IMR-90 (cell line): ENCODE measurements around the gene GPC5. TPM values are rescaled to one million over a fixed set of nuclear protein-coding genes. Genes with fewer than 3 reads are reported as not detected.

Source experiments
- ATAC-seq: fragments of 200-7000 bp; cut with Tn5 transposase; 2 replicates; pipeline ENCODE4 v1.9.1; 2020; ENCODE audit warnings: low read depth, mild to moderate bottlenecking, moderate library complexity
- BruUV-seq: library from RNA; stranded (reverse); fragments of 400-500 nt; replicated peaks from 2 replicates; lab custom pipeline; 2021; lab: Mats Ljungman, UMichigan
- CTCF ChIA-PET: fragments of 300-600 bp; formaldehyde crosslinking; extraction: SDS; loops from one replicate; lab custom pipeline; 2021; ENCODE audit warnings: antibody characterized with exemption; lab: Yijun Ruan, JAX
- POLR2A ChIA-PET: fragments of 300-600 bp; sonication (Branson Sonifier 250); formaldehyde crosslinking; loops from one replicate; lab custom pipeline; 2022; ENCODE audit warnings: antibody characterized with exemption; ENCODE audit not compliant: unreplicated experiment; lab: Charles Lee
- DNase-seq: peaks from one replicate; pipeline ENCODE4 v3.0.0; 2013
- H2AFZ ChIP-seq: replicated peaks from 2 replicates; pipeline ENCODE3; 2013; ENCODE audit warnings: low read length, mild to moderate bottlenecking; ENCODE audit not compliant: poor library complexity
- H2AK5ac ChIP-seq: 2 replicates; pipeline ENCODE4 v1.6.1; 2013; ENCODE audit warnings: low read depth, low read length, inconsistent platforms
- H2AK9ac ChIP-seq: replicated peaks from 2 replicates; pipeline ENCODE3; 2013; ENCODE audit warnings: mild to moderate bottlenecking, low read depth, low read length, moderate library complexity; ENCODE audit not compliant: poor library complexity
- H2BK120ac ChIP-seq: 2 replicates; pipeline ENCODE4 v1.6.1; 2013; ENCODE audit warnings: low read depth, low read length, inconsistent platforms
- H2BK15ac ChIP-seq: 3 replicates; pipeline ENCODE4 v1.6.1; 2013; ENCODE audit warnings: low read depth, low read length, inconsistent platforms
- H2BK20ac ChIP-seq: 2 replicates; pipeline ENCODE4 v1.6.1; 2013; ENCODE audit warnings: low read depth, mild to moderate bottlenecking, inconsistent platforms, low read length, moderate library complexity
- H2BK5ac ChIP-seq: 2 replicates; pipeline ENCODE4 v1.6.1; 2013; ENCODE audit warnings: mild to moderate bottlenecking, low read depth, low read length, inconsistent platforms; ENCODE audit not compliant: poor library complexity, severe bottlenecking
- H3K14ac ChIP-seq: replicated peaks from 2 replicates; pipeline ENCODE4 v1.6.1; 2013; ENCODE audit warnings: low read depth, low read length, inconsistent platforms
- H3K18ac ChIP-seq: 2 replicates; pipeline ENCODE4 v1.6.1; 2013; ENCODE audit warnings: low read depth, low read length, control low read depth
- H3K23ac ChIP-seq: 2 replicates; pipeline ENCODE4 v1.6.1; 2013; ENCODE audit warnings: low read depth, low read length, inconsistent platforms
- H3K27ac ChIP-seq: 2 replicates; pipeline ENCODE4 v1.5.1; 2013; ENCODE audit warnings: mild to moderate bottlenecking, control low read depth, low read length; ENCODE audit not compliant: insufficient read depth
- H3K27me3 ChIP-seq: 2 replicates; pipeline ENCODE4 v1.6.1; 2013; ENCODE audit warnings: low read length; ENCODE audit not compliant: control insufficient read depth, insufficient read depth
- H3K36me3 ChIP-seq: 2 replicates; pipeline ENCODE4 v1.6.1; 2013; ENCODE audit warnings: low read length, mixed read lengths; ENCODE audit not compliant: control insufficient read depth, insufficient read depth
- H3K4ac ChIP-seq: 2 replicates; pipeline ENCODE4 v1.6.1; 2013; ENCODE audit warnings: low read depth, low read length, inconsistent platforms
- H3K4me1 ChIP-seq: 2 replicates; pipeline ENCODE4 v1.6.1; 2013; ENCODE audit warnings: low read length, mixed read lengths; ENCODE audit not compliant: control insufficient read depth, insufficient read depth
- H3K4me2 ChIP-seq: 2 replicates; pipeline ENCODE4 v1.6.1; 2013; ENCODE audit warnings: low read depth, mild to moderate bottlenecking, control low read depth, low read length, moderate library complexity
- H3K4me3 ChIP-seq: 2 replicates; pipeline ENCODE4 v1.5.1; 2013; ENCODE audit warnings: low read depth, mild to moderate bottlenecking, control low read depth, low read length, moderate library complexity; ENCODE audit not compliant: insufficient read depth
- H3K56ac ChIP-seq: 2 replicates; pipeline ENCODE4 v1.6.1; 2013; ENCODE audit warnings: low read length, inconsistent platforms; ENCODE audit not compliant: insufficient read depth; ENCODE audit errors: extremely low read depth
- H3K79me1 ChIP-seq, 2 experiments: 2 replicates each; pipeline ENCODE4 v1.6.1; 2013; ENCODE audit warnings: low read length in 2 of 2, inconsistent platforms in 1 of 2, low read depth in 1 of 2
- H3K9ac ChIP-seq: 2 replicates; pipeline ENCODE4 v1.6.1; 2013; ENCODE audit warnings: low read depth, low read length, control low read depth
- H3K9me1 ChIP-seq: 2 replicates; pipeline ENCODE4 v1.6.1; 2013; ENCODE audit warnings: low read length, inconsistent platforms; ENCODE audit not compliant: insufficient read depth
- H3K9me3 ChIP-seq: 2 replicates; pipeline ENCODE4 v1.6.1; 2013; ENCODE audit warnings: low read length; ENCODE audit not compliant: control insufficient read depth, insufficient read depth
- H4K20me1 ChIP-seq: 2 replicates; pipeline ENCODE4 v1.6.1; 2013; ENCODE audit warnings: low read length, inconsistent platforms; ENCODE audit not compliant: insufficient read depth
- H4K5ac ChIP-seq: 2 replicates; pipeline ENCODE4 v1.6.1; 2013; ENCODE audit warnings: mild to moderate bottlenecking, low read depth, low read length, control low read depth
- H4K8ac ChIP-seq, 2 experiments: 2 replicates each; pipeline ENCODE4 v1.6.1; 2013; ENCODE audit warnings: low read depth in 2 of 2, low read length in 2 of 2, control low read depth in 1 of 2, inconsistent platforms in 1 of 2
- H4K91ac ChIP-seq: 2 replicates; pipeline ENCODE4 v1.6.1; 2013; ENCODE audit warnings: low read depth, low read length, inconsistent platforms; ENCODE audit not compliant: insufficient read depth
- BHLHE40 ChIP-seq: fragments of 150-350 bp; IDR thresholded peaks from 2 replicates; pipeline ENCODE4 v1.6.1; 2016; ENCODE audit warnings: mild to moderate bottlenecking, low read depth, low read length
- CEBPB ChIP-seq: IDR thresholded peaks from 2 replicates; pipeline ENCODE4 v1.6.1; 2012; ENCODE audit warnings: low read depth, low read length, improper control_type of control experiment
- CHD1 ChIP-seq: IDR thresholded peaks from 2 replicates; pipeline ENCODE4 v1.6.1; 2012; ENCODE audit warnings: low read depth, low read length, improper control_type of control experiment
- FOS ChIP-seq: fragments of 150-350 bp; IDR thresholded peaks from 2 replicates; pipeline ENCODE4 v1.6.1; 2016; ENCODE audit warnings: low read depth, low read length
- MAFK ChIP-seq: IDR thresholded peaks from 2 replicates; pipeline ENCODE4 v1.6.1; 2012; ENCODE audit warnings: low read depth, low read length, improper control_type of control experiment
- MAZ ChIP-seq: IDR thresholded peaks from 2 replicates; pipeline ENCODE4 v1.6.1; 2012; ENCODE audit warnings: low read depth, mild to moderate bottlenecking, low read length, improper control_type of control experiment, moderate library complexity, borderline replicate concordance
- MXI1 ChIP-seq: IDR thresholded peaks from 2 replicates; pipeline ENCODE4 v1.6.1; 2012; ENCODE audit warnings: low read depth, mild to moderate bottlenecking, low read length, moderate library complexity, borderline replicate concordance
- NFE2L2 ChIP-seq: fragments of 150-350 bp; IDR thresholded peaks from 2 replicates; pipeline ENCODE4 v1.6.1; 2016; ENCODE audit warnings: low read depth, mild to moderate bottlenecking, low read length
- POLR2A ChIP-seq: IDR thresholded peaks from 2 replicates; pipeline ENCODE4 v1.6.1; 2012; ENCODE audit warnings: mild to moderate bottlenecking, low read depth, low read length
- RAD21 ChIP-seq: IDR thresholded peaks from 2 replicates; pipeline ENCODE4 v1.6.1; 2012; ENCODE audit warnings: low read length, improper control_type of control experiment
- RCOR1 ChIP-seq: IDR thresholded peaks from 2 replicates; pipeline ENCODE4 v1.6.1; 2012; ENCODE audit warnings: mild to moderate bottlenecking, low read length, improper control_type of control experiment; ENCODE audit not compliant: insufficient replicate concordance
- RFX5 ChIP-seq: IDR thresholded peaks from 2 replicates; pipeline ENCODE4 v1.8.0; 2012; ENCODE audit warnings: low read depth, mild to moderate bottlenecking, low read length, moderate library complexity
- SMC3 ChIP-seq: fragments of 150-350 bp; IDR thresholded peaks from 2 replicates; pipeline ENCODE4 v1.6.1; 2016; ENCODE audit warnings: low read depth, mild to moderate bottlenecking, antibody characterized with exemption, low read length, moderate library complexity
- WGBS, 2 experiments: methylation state at CpG; one replicate each; pipeline versions ENCODE4 v1.1.5 to v1.1.7; 2013; ENCODE audit warnings: missing lambda C conversion rate in 2 of 2; ENCODE audit not compliant: insufficient read length in 1 of 2; ENCODE audit errors: extremely low coverage in 2 of 2; 5-methylcytosine and 5-hydroxymethylcytosine counted together
- dilution Hi-C: fragments of 300-500 bp; cut with HindIII; formaldehyde crosslinking; loops from one replicate; pipeline ENCODE4 v1.14.3; 2018; ENCODE audit warnings: low sequenced_read_pairs; ENCODE audit not compliant: unreplicated experiment
- in situ Hi-C: fragments of 300-500 bp; cut with MboI; formaldehyde crosslinking; loops from 3 replicates; pipeline ENCODE4 v1.14.3; 2019; ENCODE audit warnings: low sequenced_read_pairs, inconsistent platforms, mixed read lengths
- intact Hi-C: fragments of 100-400 bp; cut with micrococcal nuclease; formaldehyde crosslinking; loops from 2 replicates; pipeline ENCODE4 v1.10.0; 2022
- polyA plus RNA-seq, 3 experiments: library from polyadenylated mRNA; depleted of rRNA; stranded (reverse); fragments of >200 nt; gene quantifications; 2 replicates each; pipeline ENCODE4 v1.2.3, GENCODE V29; 2012; ENCODE audit warnings: low replicate concordance in 1 of 3
- total RNA-seq: library from RNA; depleted of rRNA; stranded (reverse); fragments of >200 nt; gene quantifications from 2 replicates; pipeline ENCODE4 v1.2.3, GENCODE V29; 2012
- TF ChIP-seq, protein P1 (sequence below): fragments of 150-350 bp; IDR thresholded peaks from 2 replicates; pipeline ENCODE4 v1.6.1; 2017; ENCODE audit warnings: mild to moderate bottlenecking, antibody characterized with exemption, low read length, low read depth
- TF ChIP-seq, protein P2 (sequence below): fragments of 150-350 bp; IDR thresholded peaks from 2 replicates; pipeline ENCODE4 v1.6.1; 2016; ENCODE audit warnings: low read depth, mild to moderate bottlenecking, low read length, moderate library complexity, borderline replicate concordance
- TF ChIP-seq, protein P3 (sequence below): conservative IDR thresholded peaks from 2 replicates; pipeline ENCODE4 v1.5.1; 2012; ENCODE audit warnings: mild to moderate bottlenecking, low read depth, low read length, improper control_type of control experiment

The GPC5 gene
- total and polyA plus RNA-seq, 2 of the 4 experiments (the other 2 are of a cell fraction) = 0.94 to 1.8 TPM

DNA sequence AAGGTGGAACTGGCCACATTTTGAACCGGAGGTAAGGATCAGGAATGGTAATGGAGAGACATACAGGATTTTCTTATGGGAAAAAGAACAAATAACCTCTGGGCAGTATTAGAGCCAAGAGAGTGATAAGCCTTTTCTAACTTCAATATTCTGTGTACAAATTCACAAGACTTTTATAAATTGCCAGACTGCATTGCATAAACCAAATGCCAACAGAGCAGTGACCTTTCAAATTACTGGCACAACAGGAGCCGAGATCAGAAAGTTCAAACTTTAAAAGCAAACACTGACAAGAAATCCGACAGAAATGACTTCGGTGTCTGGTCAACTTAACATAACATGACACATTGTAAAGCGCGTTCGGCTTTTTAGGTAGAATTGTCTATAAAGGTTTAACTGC is 737.1 kb downstream of the GPC5 start:
- Histone ChIP-seq H3K36me3 (no peaks in the 10 kb centered on the region), H2BK120ac (no peak overlapping the region), H2AFZ (no peak overlapping the region), H2BK5ac (no peak overlapping the region), H4K5ac (no peak overlapping the region), H2BK20ac (no peak overlapping the region), H3K4me1 (no peaks in the 10 kb centered on the region), H4K20me1 (no peaks in the 10 kb centered on the region), H3K23ac (no peak overlapping the region), H3K9ac (no peak overlapping the region), H2BK15ac (no peak overlapping the region), H3K79me1 (no peaks in the 10 kb centered on the region), H3K9me3 (no peaks in the 10 kb centered on the region), H3K14ac (no peak overlapping the region), H4K8ac (no peak overlapping the region), H3K9me1 (no peaks in the 10 kb centered on the region), H3K27ac (no peak overlapping the region), H3K4me3 (no peak overlapping the region), H2AK9ac (no peak overlapping the region), H3K4me2 (no peak overlapping the region), H3K56ac (no peak overlapping the region), H3K27me3 (no peaks in the 10 kb centered on the region), H3K18ac (no peak overlapping the region), H2AK5ac (no peak overlapping the region), H3K4ac (no peak overlapping the region), H4K91ac (no peak overlapping the region)
- DNase-seq = no peak
- dilution Hi-C loops = no loop called here
- TF ChIP-seq, protein P1, sequence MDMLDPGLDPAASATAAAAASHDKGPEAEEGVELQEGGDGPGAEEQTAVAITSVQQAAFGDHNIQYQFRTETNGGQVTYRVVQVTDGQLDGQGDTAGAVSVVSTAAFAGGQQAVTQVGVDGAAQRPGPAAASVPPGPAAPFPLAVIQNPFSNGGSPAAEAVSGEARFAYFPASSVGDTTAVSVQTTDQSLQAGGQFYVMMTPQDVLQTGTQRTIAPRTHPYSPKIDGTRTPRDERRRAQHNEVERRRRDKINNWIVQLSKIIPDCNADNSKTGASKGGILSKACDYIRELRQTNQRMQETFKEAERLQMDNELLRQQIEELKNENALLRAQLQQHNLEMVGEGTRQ = no peak
- TF ChIP-seq SMC3 (no peak), FOS (no peak), MAZ (no peak), BHLHE40 (no peak), MXI1 (no peak), RFX5 (no peak), CEBPB (no peak), RAD21 (no peak), NFE2L2 (no peak), POLR2A (no peak), MAFK (no peak), RCOR1 (no peak), CHD1 (no peak)
- TF ChIP-seq, protein P2, sequence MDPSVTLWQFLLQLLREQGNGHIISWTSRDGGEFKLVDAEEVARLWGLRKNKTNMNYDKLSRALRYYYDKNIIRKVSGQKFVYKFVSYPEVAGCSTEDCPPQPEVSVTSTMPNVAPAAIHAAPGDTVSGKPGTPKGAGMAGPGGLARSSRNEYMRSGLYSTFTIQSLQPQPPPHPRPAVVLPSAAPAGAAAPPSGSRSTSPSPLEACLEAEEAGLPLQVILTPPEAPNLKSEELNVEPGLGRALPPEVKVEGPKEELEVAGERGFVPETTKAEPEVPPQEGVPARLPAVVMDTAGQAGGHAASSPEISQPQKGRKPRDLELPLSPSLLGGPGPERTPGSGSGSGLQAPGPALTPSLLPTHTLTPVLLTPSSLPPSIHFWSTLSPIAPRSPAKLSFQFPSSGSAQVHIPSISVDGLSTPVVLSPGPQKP = no peak
- TF ChIP-seq, protein P3, sequence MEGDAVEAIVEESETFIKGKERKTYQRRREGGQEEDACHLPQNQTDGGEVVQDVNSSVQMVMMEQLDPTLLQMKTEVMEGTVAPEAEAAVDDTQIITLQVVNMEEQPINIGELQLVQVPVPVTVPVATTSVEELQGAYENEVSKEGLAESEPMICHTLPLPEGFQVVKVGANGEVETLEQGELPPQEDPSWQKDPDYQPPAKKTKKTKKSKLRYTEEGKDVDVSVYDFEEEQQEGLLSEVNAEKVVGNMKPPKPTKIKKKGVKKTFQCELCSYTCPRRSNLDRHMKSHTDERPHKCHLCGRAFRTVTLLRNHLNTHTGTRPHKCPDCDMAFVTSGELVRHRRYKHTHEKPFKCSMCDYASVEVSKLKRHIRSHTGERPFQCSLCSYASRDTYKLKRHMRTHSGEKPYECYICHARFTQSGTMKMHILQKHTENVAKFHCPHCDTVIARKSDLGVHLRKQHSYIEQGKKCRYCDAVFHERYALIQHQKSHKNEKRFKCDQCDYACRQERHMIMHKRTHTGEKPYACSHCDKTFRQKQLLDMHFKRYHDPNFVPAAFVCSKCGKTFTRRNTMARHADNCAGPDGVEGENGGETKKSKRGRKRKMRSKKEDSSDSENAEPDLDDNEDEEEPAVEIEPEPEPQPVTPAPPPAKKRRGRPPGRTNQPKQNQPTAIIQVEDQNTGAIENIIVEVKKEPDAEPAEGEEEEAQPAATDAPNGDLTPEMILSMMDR = no peak
- ChIA-PET CTCF (no interaction called here), POLR2A (no interaction called here)
- in situ Hi-C loops = no loop called here
- intact Hi-C loops = no loop called here
- BruUV-seq = no TSS peak
- ATAC-seq = no peak
- 87% methylated on average over 3 of the region's 7 CpGs; no CpG with 5 or more reads in 1 of the 2 experiments for WGBS, 2 experiments
